ENCODE measurements around the gene OR5AU1.

DNA sequence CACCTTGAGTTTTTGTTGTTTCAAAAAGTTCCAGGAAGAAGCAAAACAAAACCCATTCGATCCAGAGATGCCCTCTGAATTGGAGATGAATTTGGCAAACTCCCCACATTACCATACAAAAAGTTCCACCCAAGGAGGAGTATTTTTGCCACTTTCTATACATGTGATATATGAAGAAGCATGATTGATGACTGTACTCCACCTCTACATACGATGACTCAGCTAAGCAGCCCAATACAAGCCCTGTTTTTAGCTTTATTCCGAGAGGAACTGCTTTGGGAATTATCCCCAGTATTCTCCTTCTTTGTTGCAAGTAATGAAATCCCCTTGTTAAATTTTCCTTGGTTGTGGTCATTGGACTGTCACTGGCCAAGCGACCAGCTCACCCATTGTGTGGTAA is 43.6 kb downstream of the OR5AU1 start:
- no peak for TF ChIP-seq KLF9 (CRISPR knock-in tag; IDR thresholded peaks at IDR 0.05; ENCODE audit: low read depth)
- no peak for TF ChIP-seq MEIS2 (CRISPR knock-in tag; IDR thresholded peaks at IDR 0.05)
- TF ChIP-seq, protein P1, sequence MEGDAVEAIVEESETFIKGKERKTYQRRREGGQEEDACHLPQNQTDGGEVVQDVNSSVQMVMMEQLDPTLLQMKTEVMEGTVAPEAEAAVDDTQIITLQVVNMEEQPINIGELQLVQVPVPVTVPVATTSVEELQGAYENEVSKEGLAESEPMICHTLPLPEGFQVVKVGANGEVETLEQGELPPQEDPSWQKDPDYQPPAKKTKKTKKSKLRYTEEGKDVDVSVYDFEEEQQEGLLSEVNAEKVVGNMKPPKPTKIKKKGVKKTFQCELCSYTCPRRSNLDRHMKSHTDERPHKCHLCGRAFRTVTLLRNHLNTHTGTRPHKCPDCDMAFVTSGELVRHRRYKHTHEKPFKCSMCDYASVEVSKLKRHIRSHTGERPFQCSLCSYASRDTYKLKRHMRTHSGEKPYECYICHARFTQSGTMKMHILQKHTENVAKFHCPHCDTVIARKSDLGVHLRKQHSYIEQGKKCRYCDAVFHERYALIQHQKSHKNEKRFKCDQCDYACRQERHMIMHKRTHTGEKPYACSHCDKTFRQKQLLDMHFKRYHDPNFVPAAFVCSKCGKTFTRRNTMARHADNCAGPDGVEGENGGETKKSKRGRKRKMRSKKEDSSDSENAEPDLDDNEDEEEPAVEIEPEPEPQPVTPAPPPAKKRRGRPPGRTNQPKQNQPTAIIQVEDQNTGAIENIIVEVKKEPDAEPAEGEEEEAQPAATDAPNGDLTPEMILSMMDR (CRISPR knock-in tag; IDR thresholded peaks at IDR 0.05), result no peak
- TF ChIP-seq CCAR2 (optimal IDR thresholded peaks at IDR 0.05; ENCODE audit: low read depth, low read length), result no peak
- TF ChIP-seq, protein P2, sequence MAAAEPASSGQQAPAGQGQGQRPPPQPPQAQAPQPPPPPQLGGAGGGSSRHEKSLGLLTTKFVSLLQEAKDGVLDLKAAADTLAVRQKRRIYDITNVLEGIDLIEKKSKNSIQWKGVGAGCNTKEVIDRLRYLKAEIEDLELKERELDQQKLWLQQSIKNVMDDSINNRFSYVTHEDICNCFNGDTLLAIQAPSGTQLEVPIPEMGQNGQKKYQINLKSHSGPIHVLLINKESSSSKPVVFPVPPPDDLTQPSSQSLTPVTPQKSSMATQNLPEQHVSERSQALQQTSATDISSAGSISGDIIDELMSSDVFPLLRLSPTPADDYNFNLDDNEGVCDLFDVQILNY (CRISPR knock-in tag; conservative IDR thresholded peaks at IDR 0.05), result no peak
- no peak for TF ChIP-seq SALL1 (CRISPR knock-in tag; IDR thresholded peaks at IDR 0.05)
- TF ChIP-seq ZNF709 (CRISPR knock-in tag; IDR thresholded peaks at IDR 0.05), result no peak
- TF ChIP-seq, protein P3, sequence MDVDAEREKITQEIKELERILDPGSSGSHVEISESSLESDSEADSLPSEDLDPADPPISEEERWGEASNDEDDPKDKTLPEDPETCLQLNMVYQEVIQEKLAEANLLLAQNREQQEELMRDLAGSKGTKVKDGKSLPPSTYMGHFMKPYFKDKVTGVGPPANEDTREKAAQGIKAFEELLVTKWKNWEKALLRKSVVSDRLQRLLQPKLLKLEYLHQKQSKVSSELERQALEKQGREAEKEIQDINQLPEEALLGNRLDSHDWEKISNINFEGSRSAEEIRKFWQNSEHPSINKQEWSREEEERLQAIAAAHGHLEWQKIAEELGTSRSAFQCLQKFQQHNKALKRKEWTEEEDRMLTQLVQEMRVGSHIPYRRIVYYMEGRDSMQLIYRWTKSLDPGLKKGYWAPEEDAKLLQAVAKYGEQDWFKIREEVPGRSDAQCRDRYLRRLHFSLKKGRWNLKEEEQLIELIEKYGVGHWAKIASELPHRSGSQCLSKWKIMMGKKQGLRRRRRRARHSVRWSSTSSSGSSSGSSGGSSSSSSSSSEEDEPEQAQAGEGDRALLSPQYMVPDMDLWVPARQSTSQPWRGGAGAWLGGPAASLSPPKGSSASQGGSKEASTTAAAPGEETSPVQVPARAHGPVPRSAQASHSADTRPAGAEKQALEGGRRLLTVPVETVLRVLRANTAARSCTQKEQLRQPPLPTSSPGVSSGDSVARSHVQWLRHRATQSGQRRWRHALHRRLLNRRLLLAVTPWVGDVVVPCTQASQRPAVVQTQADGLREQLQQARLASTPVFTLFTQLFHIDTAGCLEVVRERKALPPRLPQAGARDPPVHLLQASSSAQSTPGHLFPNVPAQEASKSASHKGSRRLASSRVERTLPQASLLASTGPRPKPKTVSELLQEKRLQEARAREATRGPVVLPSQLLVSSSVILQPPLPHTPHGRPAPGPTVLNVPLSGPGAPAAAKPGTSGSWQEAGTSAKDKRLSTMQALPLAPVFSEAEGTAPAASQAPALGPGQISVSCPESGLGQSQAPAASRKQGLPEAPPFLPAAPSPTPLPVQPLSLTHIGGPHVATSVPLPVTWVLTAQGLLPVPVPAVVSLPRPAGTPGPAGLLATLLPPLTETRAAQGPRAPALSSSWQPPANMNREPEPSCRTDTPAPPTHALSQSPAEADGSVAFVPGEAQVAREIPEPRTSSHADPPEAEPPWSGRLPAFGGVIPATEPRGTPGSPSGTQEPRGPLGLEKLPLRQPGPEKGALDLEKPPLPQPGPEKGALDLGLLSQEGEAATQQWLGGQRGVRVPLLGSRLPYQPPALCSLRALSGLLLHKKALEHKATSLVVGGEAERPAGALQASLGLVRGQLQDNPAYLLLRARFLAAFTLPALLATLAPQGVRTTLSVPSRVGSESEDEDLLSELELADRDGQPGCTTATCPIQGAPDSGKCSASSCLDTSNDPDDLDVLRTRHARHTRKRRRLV (CRISPR knock-in tag; IDR thresholded peaks at IDR 0.05), result no peak
- no peak for TF ChIP-seq JARID2 (CRISPR knock-in tag; IDR thresholded peaks at IDR 0.05; ENCODE audit: insufficient replicate concordance)
- TF ChIP-seq ZNF10 (CRISPR knock-in tag; IDR thresholded peaks at IDR 0.05; ENCODE audit: borderline replicate concordance, low read depth), result no peak
- no peak for TF ChIP-seq ZNF569 (CRISPR knock-in tag; IDR thresholded peaks at IDR 0.05; ENCODE audit: borderline replicate concordance)
- no peak for TF ChIP-seq POLR2A (IDR thresholded peaks at IDR 0.05; ENCODE audit: insufficient read depth in 1 of 2, low read depth in 2 of 2, low read length in 2 of 2)
- no peak for TF ChIP-seq NR2F2 (IDR thresholded peaks at IDR 0.05; ENCODE audit: borderline replicate concordance, low read depth)
- no peak for TF ChIP-seq ARID2 (CRISPR knock-in tag; IDR thresholded peaks at IDR 0.05; ENCODE audit: borderline replicate concordance)
